Measurements from ENCODE around the gene CCDC74B.
"Not testable (repeated sequence)": the region's sequence is repeated elsewhere in the genome, so short reads cannot be mapped to it uniquely, and the experiment has no call there.

DNA sequence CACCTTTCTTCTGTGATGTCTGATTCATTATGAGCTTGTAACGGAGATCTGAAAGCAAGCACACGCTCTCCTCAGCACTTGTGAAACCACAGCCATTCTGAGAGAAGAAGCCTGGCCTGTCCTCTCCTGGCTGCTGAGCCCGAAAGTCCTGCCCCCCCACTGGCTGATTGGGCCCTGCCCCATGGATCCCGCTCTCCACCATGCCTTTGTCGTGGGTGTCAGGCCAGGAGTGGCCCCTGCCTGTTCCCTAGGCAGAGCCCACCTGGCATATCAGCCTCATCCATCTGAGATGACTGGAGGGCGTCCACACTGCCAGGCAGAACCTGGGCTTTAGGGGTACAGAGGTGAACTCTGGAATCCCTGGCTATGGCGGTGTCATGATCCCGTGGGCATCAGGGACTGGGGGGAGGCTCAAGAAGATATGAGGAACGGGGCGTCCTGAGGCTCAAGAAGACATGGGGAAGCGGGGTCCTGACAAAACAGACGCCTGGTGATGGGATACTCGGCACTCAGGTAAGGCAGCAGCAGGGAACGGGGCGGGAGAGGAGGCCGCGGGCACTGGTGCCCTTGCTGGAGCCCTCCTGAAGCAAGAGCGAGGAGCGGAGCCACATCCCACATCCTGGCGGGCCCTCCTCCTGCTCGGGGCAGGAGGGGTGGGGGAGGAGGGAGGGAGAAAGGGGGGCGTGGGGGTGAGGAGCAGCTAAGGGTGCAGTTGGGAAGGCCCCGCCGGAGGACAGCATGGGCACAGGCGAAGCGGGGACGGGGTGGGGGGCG is 1.5 kb downstream of the CCDC74B start:
- TF ChIP-seq FOXA1 (IDR thresholded peaks at IDR 0.05); FOXM1 (IDR thresholded peaks at IDR 0.05; ENCODE audit: borderline replicate concordance); SP1 (IDR thresholded peaks at IDR 0.05); ARNT (IDR thresholded peaks at IDR 0.05); HDGF (IDR thresholded peaks at IDR 0.05; ENCODE audit: borderline replicate concordance); ELF4 (IDR thresholded peaks at IDR 0.05); TARDBP (IDR thresholded peaks at IDR 0.05); SUZ12 (IDR thresholded peaks at IDR 0.05); ZNF384 (IDR thresholded peaks at IDR 0.05); FOXK2 (IDR thresholded peaks at IDR 0.05): not testable (repeated sequence)
